Hindlimb muscle (tissue), 1 donor: ENCODE data around the gene TRMT2A. TPM values are rescaled to one million over a fixed set of nuclear protein-coding genes. Genes with fewer than 3 reads are reported as not detected.

Experiments
- DNase-seq: peaks from one replicate; pipeline ENCODE4 v3.0.0-alpha.2; 2013
- polyA plus RNA-seq: library from polyadenylated mRNA; unstranded; fragments of 120-200 nt; gene quantifications from one replicate; pipeline ENCODE4 v1.2.1, GENCODE V29; 2013; ENCODE audit not compliant: insufficient read length

TRMT2A gene
- polyA plus RNA-seq, 1 donor, result 50.7 TPM

GRCh38 chr22:20062043-20062765 lies 54.8 kb downstream of the TRMT2A start:
- no peak for DNase-seq

Other genes starting within 250 kb of the TRMT2A start
- gene COMT, start 175.5 kb downstream of the TRMT2A start, polyA plus RNA-seq, result 99.6 TPM
- 22.9 TPM for gene TXNRD2, start 175.4 kb downstream of the TRMT2A start, polyA plus RNA-seq
- gene ARVCF, start 100.4 kb downstream of the TRMT2A start, polyA plus RNA-seq, result 134 TPM
- 12.6 TPM for gene TANGO2, start 96.1 kb downstream of the TRMT2A start, polyA plus RNA-seq
- 45.3 TPM for gene DGCR8, start 37.0 kb downstream of the TRMT2A start, polyA plus RNA-seq
- gene RANBP1, start 1.1 kb downstream of the TRMT2A start, polyA plus RNA-seq, result 98.6 TPM
- gene ZDHHC8, start 14.6 kb upstream of the TRMT2A start, polyA plus RNA-seq, result 48.7 TPM
- 1.8 TPM for gene CCDC188, start 33.8 kb upstream of the TRMT2A start, polyA plus RNA-seq
- 25.1 TPM for gene RTN4R, start 151.1 kb upstream of the TRMT2A start, polyA plus RNA-seq
- 60.6 TPM for gene DGCR6L, start 202.8 kb upstream of the TRMT2A start, polyA plus RNA-seq